Activated CD8-positive, alpha-beta memory T cell treated with anti-CD3 and anti-CD28 coated beads, Interleukin-2, amount 50 U/mL, for 1 hour (primary cell): ENCODE results near the gene CEBPZOS.
"Not testable (repeated sequence)": the region's sequence is repeated elsewhere in the genome, so short reads cannot be mapped to it uniquely, and the experiment has no call there.

Source experiments
- DNase-seq: peaks from one replicate; pipeline ENCODE4 v3.0.0-alpha.2; 2020; ENCODE audit errors: extremely low read depth

Gene CEBPZOS

GRCh38 chr2:37191253-37191652 lies 5.0 kb upstream of the CEBPZOS start:
- no peak for DNase-seq

GRCh38 chr2:37191747-37192146 lies 4.5 kb upstream of the CEBPZOS start:
- no peak for DNase-seq

- DNase-seq, result no peak
Observed at GRCh38 chr2:37192551-37192950, 3.7 kb upstream of the CEBPZOS start.

GRCh38 chr2:37195862-37196319 lies 405 bp upstream of the CEBPZOS start:
- not testable (repeated sequence) for DNase-seq

GRCh38 chr2:37198681-37199065 lies 2.4 kb downstream of the CEBPZOS start:
- no peak for DNase-seq

GRCh38 chr2:37201208-37201607 lies 4.9 kb downstream of the CEBPZOS start:
- no peak for DNase-seq

GRCh38 chr2:37201766-37202165 lies 5.5 kb downstream of the CEBPZOS start:
- DNase-seq, result peak; percentile 7

GRCh38 chr2:37203708-37204107 lies 7.4 kb downstream of the CEBPZOS start:
- DNase-seq, result no peak

- DNase-seq, result not testable (repeated sequence)
Observed at GRCh38 chr2:37205071-37205661, 8.9 kb downstream of the CEBPZOS start.

- DNase-seq, result no peak
Observed at GRCh38 chr2:37205689-37206341, 9.5 kb downstream of the CEBPZOS start.

- not testable (repeated sequence) for DNase-seq
Observed at GRCh38 chr2:37206760-37207159, 10.5 kb downstream of the CEBPZOS start.

GRCh38 chr2:37211212-37211611 lies 14.9 kb downstream of the CEBPZOS start:
- DNase-seq, result no peak

- no peak for DNase-seq
Observed at GRCh38 chr2:37211939-37212338, 15.6 kb downstream of the CEBPZOS start.

- DNase-seq, result no peak
Observed at GRCh38 chr2:37215250-37215649, 19.0 kb downstream of the CEBPZOS start.

- no peak for DNase-seq
Observed at GRCh38 chr2:37219046-37219445, 22.8 kb downstream of the CEBPZOS start.

GRCh38 chr2:37223131-37223530 lies 26.8 kb downstream of the CEBPZOS start:
- DNase-seq, result no peak

GRCh38 chr2:37224063-37224462 lies 27.8 kb downstream of the CEBPZOS start:
- DNase-seq, result no peak

GRCh38 chr2:37225129-37225528 lies 28.8 kb downstream of the CEBPZOS start:
- not testable (repeated sequence) for DNase-seq

GRCh38 chr2:37226863-37227262 lies 30.6 kb downstream of the CEBPZOS start:
- DNase-seq, result no peak

GRCh38 chr2:37228788-37229187 lies 32.5 kb downstream of the CEBPZOS start:
- DNase-seq, result no peak

GRCh38 chr2:37230581-37230980 lies 34.3 kb downstream of the CEBPZOS start:
- DNase-seq, result no peak

GRCh38 chr2:37231241-37232130 lies 35.2 kb downstream of the CEBPZOS start, which contains the start of the genes CEBPZ and NDUFAF7:
CEBPZ (minus strand) TSS chr2:37231596; CDS start chr2:37231567, 29 bp downstream.
NDUFAF7 (plus strand) TSS chr2:37231658; CDS start chr2:37231706, 48 bp downstream.
- DNase-seq, result peak; percentile 74
